BLaER1 (cell line): ENCODE data around the gene ACAA1.

Source experiments
- H3K27ac ChIP-seq: shearing (Covaris generic); formaldehyde crosslinking; 2 replicates; pipeline ENCODE4 v1.8.1; 2022
- H3K27me3 ChIP-seq: shearing (Covaris generic); formaldehyde crosslinking; 2 replicates; pipeline ENCODE4 v1.8.1; 2022
- H3K36me3 ChIP-seq: shearing (Covaris generic); formaldehyde crosslinking; 2 replicates; pipeline ENCODE4 v1.8.1; 2022
- H3K4me1 ChIP-seq: shearing (Covaris generic); formaldehyde crosslinking; 2 replicates; pipeline ENCODE4 v1.8.1; 2022
- H3K4me2 ChIP-seq: shearing (Covaris generic); formaldehyde crosslinking; 2 replicates; pipeline ENCODE4 v1.8.1; 2022
- H3K4me3 ChIP-seq: shearing (Covaris generic); formaldehyde crosslinking; 2 replicates; pipeline ENCODE4 v1.8.1; 2022
- H3K9ac ChIP-seq: shearing (Covaris generic); formaldehyde crosslinking; 2 replicates; pipeline ENCODE4 v1.8.1; 2022
- H3K9me3 ChIP-seq: shearing (Covaris generic); formaldehyde crosslinking; 2 replicates; pipeline ENCODE4 v1.8.1; 2022
- H4K20me1 ChIP-seq: shearing (Covaris generic); formaldehyde crosslinking; 2 replicates; pipeline ENCODE4 v1.8.1; 2022
- Cebpa-rat ChIP-seq: shearing (Covaris generic); IDR thresholded peaks from 2 replicates; pipeline ENCODE4 v1.8.1; 2022

ACAA1 gene

GRCh38 chr3:38128303-38128655, 8.6 kb downstream of the ACAA1 start:
- peaks cover 23% of the 10 kb centered on the region for H3K4me1 ChIP-seq
- no peak overlapping the region for H3K4me3 ChIP-seq
- peaks cover 99% of the 10 kb centered on the region for H4K20me1 ChIP-seq
- no peak overlapping the region for H3K4me2 ChIP-seq
- no peaks in the 10 kb centered on the region for H3K27me3 ChIP-seq
- no peak overlapping the region for H3K9ac ChIP-seq
- no peaks in the 10 kb centered on the region for H3K9me3 ChIP-seq
- H3K27ac ChIP-seq = no peak overlapping the region
- peaks cover 99% of the 10 kb centered on the region for H3K36me3 ChIP-seq
- no peak for TF ChIP-seq Cebpa-rat

GRCh38 chr3:38127611-38128302, 9.2 kb downstream of the ACAA1 start:
- Histone ChIP-seq H3K4me3 (no peak overlapping the region), H3K9me3 (no peaks in the 10 kb centered on the region), H3K36me3 (peaks cover 99% of the 10 kb centered on the region), H3K4me1 (peaks cover 19% of the 10 kb centered on the region), H4K20me1 (peaks cover 99% of the 10 kb centered on the region), H3K4me2 (no peak overlapping the region), H3K27me3 (no peaks in the 10 kb centered on the region), H3K9ac (no peak overlapping the region), H3K27ac (no peak overlapping the region)
- no peak for TF ChIP-seq Cebpa-rat

GRCh38 chr3:38126121-38126892, 10.6 kb downstream of the ACAA1 start:
- no peak for TF ChIP-seq Cebpa-rat
- Histone ChIP-seq H3K9me3 (no peaks in the 10 kb centered on the region), H3K36me3 (peaks cover 99% of the 10 kb centered on the region), H3K27me3 (no peaks in the 10 kb centered on the region), H3K4me1 (peaks cover 15% of the 10 kb centered on the region), H3K4me3 (no peak overlapping the region), H3K27ac (no peak overlapping the region), H4K20me1 (peaks cover 99% of the 10 kb centered on the region), H3K4me2 (no peak overlapping the region), H3K9ac (no peak overlapping the region)

- no peak overlapping the region for H3K27ac ChIP-seq
- peaks cover 10% of the 10 kb centered on the region for H3K4me1 ChIP-seq
- no peaks in the 10 kb centered on the region for H3K27me3 ChIP-seq
- H3K9me3 ChIP-seq = no peaks in the 10 kb centered on the region
- H3K4me2 ChIP-seq = no peak overlapping the region
- no peak overlapping the region for H3K9ac ChIP-seq
- H4K20me1 ChIP-seq = peaks cover 97% of the 10 kb centered on the region
- no peak overlapping the region for H3K4me3 ChIP-seq
- TF ChIP-seq Cebpa-rat = no peak
- H3K36me3 ChIP-seq = peaks cover 99% of the 10 kb centered on the region
Measured at GRCh38 chr3:38125305-38126120, 11.4 kb downstream of the ACAA1 start.

- no peak for TF ChIP-seq Cebpa-rat
- Histone ChIP-seq H3K27me3 (no peaks in the 10 kb centered on the region), H3K4me1 (no peaks in the 10 kb centered on the region; the same call in 1 of the 2 replicates), H4K20me1 (peaks cover 87% of the 10 kb centered on the region), H3K27ac (no peak overlapping the region), H3K9me3 (no peaks in the 10 kb centered on the region), H3K36me3 (peaks cover 99% of the 10 kb centered on the region), H3K4me2 (no peak overlapping the region), H3K9ac (no peak overlapping the region), H3K4me3 (no peak overlapping the region)
Measured at GRCh38 chr3:38124324-38125122, 12.4 kb downstream of the ACAA1 start.

- H3K4me1 ChIP-seq = no peaks in the 10 kb centered on the region
- H3K27ac ChIP-seq = no peak overlapping the region
- TF ChIP-seq Cebpa-rat = no peak
- peaks cover 82% of the 10 kb centered on the region for H4K20me1 ChIP-seq
- peaks cover 99% of the 10 kb centered on the region for H3K36me3 ChIP-seq
- H3K4me3 ChIP-seq = no peak overlapping the region
- H3K4me2 ChIP-seq = no peak overlapping the region
- no peak overlapping the region for H3K9ac ChIP-seq
- H3K9me3 ChIP-seq = no peaks in the 10 kb centered on the region
- H3K27me3 ChIP-seq = no peaks in the 10 kb centered on the region
Measured at GRCh38 chr3:38122712-38123290, 14.1 kb downstream of the ACAA1 start.

GRCh38 chr3:38121832-38122461, 15.0 kb downstream of the ACAA1 start:
- peaks cover 82% of the 10 kb centered on the region for H4K20me1 ChIP-seq
- H3K27ac ChIP-seq = no peak overlapping the region

GRCh38 chr3:38121451-38121831, 15.5 kb downstream of the ACAA1 start:
- H3K9me3 ChIP-seq = no peaks in the 10 kb centered on the region
- H3K4me1 ChIP-seq = peaks cover 7% of the 10 kb centered on the region
- H3K27ac ChIP-seq = no peak overlapping the region
- H4K20me1 ChIP-seq = peaks cover 82% of the 10 kb centered on the region
- H3K4me3 ChIP-seq = no peak overlapping the region
- no peak overlapping the region for H3K4me2 ChIP-seq
- no peak overlapping the region for H3K9ac ChIP-seq
- H3K36me3 ChIP-seq = peaks cover 91% of the 10 kb centered on the region
- no peaks in the 10 kb centered on the region for H3K27me3 ChIP-seq
- TF ChIP-seq Cebpa-rat = no peak

More at GRCh38 chr3:38121832-38122461, 15.0 kb downstream of the ACAA1 start:
- no peaks in the 10 kb centered on the region for H3K27me3 ChIP-seq
- peaks cover 2% of the 10 kb centered on the region for H3K4me1 ChIP-seq
- no peak overlapping the region for H3K4me2 ChIP-seq
- peaks cover 96% of the 10 kb centered on the region for H3K36me3 ChIP-seq
- H3K4me3 ChIP-seq = no peak overlapping the region
- H3K9ac ChIP-seq = no peak overlapping the region
- no peak for TF ChIP-seq Cebpa-rat
- H3K9me3 ChIP-seq = no peaks in the 10 kb centered on the region
